Astrocyte (in vitro differentiated cells and primary cell): ENCODE results near the gene RAE1. TPM values are rescaled to one million over a fixed set of nuclear protein-coding genes. Genes with fewer than 3 reads are reported as not detected.

Source experiments
- DNase-seq: peaks from one replicate; pipeline ENCODE4 v3.0.0-alpha.2; 2010; ENCODE audit warnings: low read depth
- FAIRE-seq: peaks from 2 replicates; lab custom pipeline; 2011; peaks lifted over from hg19 to GRCh38; lab: Jason Lieb, UNC
- H2AFZ ChIP-seq: 2 replicates; pipeline ENCODE4 v1.6.0; 2012; ENCODE audit warnings: low read depth, low read length, inconsistent platforms
- H3K27ac ChIP-seq: 2 replicates; pipeline ENCODE4 v1.5.1; 2011; ENCODE audit warnings: low read depth, low read length, inconsistent platforms
- H3K27me3 ChIP-seq: 2 replicates; pipeline ENCODE4 v1.6.0; 2011; ENCODE audit warnings: low read length, inconsistent platforms; ENCODE audit not compliant: insufficient read depth
- H3K36me3 ChIP-seq: 2 replicates; pipeline ENCODE4 v1.5.1; 2011; ENCODE audit warnings: low read length, inconsistent platforms; ENCODE audit not compliant: insufficient read depth
- H3K4me1 ChIP-seq: 2 replicates; pipeline ENCODE4 v1.5.1; 2011; ENCODE audit warnings: low read length, inconsistent platforms; ENCODE audit not compliant: insufficient read depth
- H3K4me2 ChIP-seq: 2 replicates; pipeline ENCODE4 v1.6.0; 2012; ENCODE audit warnings: low read length, inconsistent platforms
- H3K4me3 ChIP-seq: 2 replicates; pipeline ENCODE4 v1.5.1; 2011; ENCODE audit warnings: low read depth, mild to moderate bottlenecking, low read length, inconsistent platforms; ENCODE audit not compliant: insufficient read depth
- H3K79me2 ChIP-seq: 2 replicates; pipeline ENCODE4 v1.6.0; 2012; ENCODE audit warnings: mild to moderate bottlenecking, low read length, inconsistent platforms; ENCODE audit not compliant: insufficient read depth
- H3K9ac ChIP-seq: 2 replicates; pipeline ENCODE4 v1.6.0; 2012; ENCODE audit warnings: mild to moderate bottlenecking, low read length, inconsistent platforms
- H3K9me3 ChIP-seq: 2 replicates; pipeline ENCODE4 v1.5.1; 2012; ENCODE audit warnings: low read depth, mild to moderate bottlenecking, low read length, inconsistent platforms; ENCODE audit not compliant: insufficient read depth
- H4K20me1 ChIP-seq: 2 replicates; pipeline ENCODE4 v1.6.0; 2012; ENCODE audit warnings: low read length, inconsistent platforms; ENCODE audit not compliant: insufficient read depth
- H3K27ac Mint-ChIP-seq: one replicate; pipeline ENCODE4 v1.8.0; 2021; ENCODE audit warnings: mild to moderate bottlenecking, mixed read lengths; ENCODE audit not compliant: unreplicated experiment
- H3K27me3 Mint-ChIP-seq: one replicate; pipeline ENCODE4 v1.8.0; 2021; ENCODE audit warnings: low read depth, mixed read lengths; ENCODE audit not compliant: unreplicated experiment
- H3K36me3 Mint-ChIP-seq: one replicate; pipeline ENCODE4 v1.8.0; 2021; ENCODE audit warnings: low read depth, mixed read lengths; ENCODE audit not compliant: unreplicated experiment
- H3K4me1 Mint-ChIP-seq: one replicate; pipeline ENCODE4 v1.8.0; 2021; ENCODE audit warnings: low read depth, mixed read lengths; ENCODE audit not compliant: unreplicated experiment
- H3K4me3 Mint-ChIP-seq: one replicate; pipeline ENCODE4 v1.8.0; 2021; ENCODE audit warnings: mild to moderate bottlenecking, moderate library complexity, mixed read lengths; ENCODE audit not compliant: unreplicated experiment
- H3K9me3 Mint-ChIP-seq: one replicate; pipeline ENCODE4 v1.8.0; 2021; ENCODE audit warnings: mild to moderate bottlenecking, mixed read lengths; ENCODE audit not compliant: unreplicated experiment
- EZH2 ChIP-seq: IDR thresholded peaks from 2 replicates; pipeline ENCODE4 v1.6.1; 2012; ENCODE audit warnings: mild to moderate bottlenecking, low read length, inconsistent platforms; ENCODE audit not compliant: insufficient read depth
- total RNA-seq: library from RNA; stranded (reverse); gene quantifications from 2 replicates; pipeline ENCODE4 v1.2.1, GENCODE V29; 2021
- TF ChIP-seq, protein P1 (sequence below): IDR thresholded peaks from 2 replicates; pipeline ENCODE4 v1.5.1; 2011; ENCODE audit warnings: low read depth, mild to moderate bottlenecking, inconsistent platforms, low read length, moderate library complexity; ENCODE audit not compliant: insufficient read depth

The RAE1 gene
- total RNA-seq, 1 donor from 2014 or later: 31.1 TPM

DNA sequence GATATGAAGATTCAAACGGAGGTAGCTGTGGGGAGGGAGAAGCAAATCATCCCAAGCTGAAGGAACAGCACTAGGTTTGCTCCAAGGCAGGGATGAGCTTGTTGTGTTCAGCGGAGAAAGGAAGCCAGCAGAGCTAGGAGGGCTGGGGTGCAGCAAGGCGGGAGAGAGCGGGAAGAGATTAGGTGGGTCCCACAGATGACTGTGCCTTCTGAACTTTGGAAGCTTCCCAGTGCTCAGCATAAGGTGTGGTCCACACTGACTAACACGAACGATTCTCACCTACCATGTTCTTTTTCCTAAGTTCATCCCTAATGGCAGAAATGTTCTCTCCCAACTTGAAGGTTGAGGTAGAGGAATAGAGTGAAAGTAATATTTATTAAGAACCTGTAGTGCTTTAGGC lies 1.2 kb downstream of the RAE1 start:
- no peak overlapping the region for H2AFZ ChIP-seq
- H3K36me3 ChIP-seq: peaks cover 25% of the 10 kb centered on the region
- H3K79me2 ChIP-seq: peaks cover 52% of the 10 kb centered on the region
- no peaks in the 10 kb centered on the region for H3K9me3 ChIP-seq
- Mint-ChIP-seq H3K9me3 (no peaks in the 10 kb centered on the region), H3K36me3 (no peaks in the 10 kb centered on the region), H3K27me3 (no peaks in the 10 kb centered on the region), H3K27ac (peak overlapping the region; percentile 22), H3K4me1 (peaks cover 10% of the 10 kb centered on the region), H3K4me3 (peak overlapping the region; percentile 92)
- peaks cover 31% of the 10 kb centered on the region for H4K20me1 ChIP-seq
- TF ChIP-seq, protein P1, sequence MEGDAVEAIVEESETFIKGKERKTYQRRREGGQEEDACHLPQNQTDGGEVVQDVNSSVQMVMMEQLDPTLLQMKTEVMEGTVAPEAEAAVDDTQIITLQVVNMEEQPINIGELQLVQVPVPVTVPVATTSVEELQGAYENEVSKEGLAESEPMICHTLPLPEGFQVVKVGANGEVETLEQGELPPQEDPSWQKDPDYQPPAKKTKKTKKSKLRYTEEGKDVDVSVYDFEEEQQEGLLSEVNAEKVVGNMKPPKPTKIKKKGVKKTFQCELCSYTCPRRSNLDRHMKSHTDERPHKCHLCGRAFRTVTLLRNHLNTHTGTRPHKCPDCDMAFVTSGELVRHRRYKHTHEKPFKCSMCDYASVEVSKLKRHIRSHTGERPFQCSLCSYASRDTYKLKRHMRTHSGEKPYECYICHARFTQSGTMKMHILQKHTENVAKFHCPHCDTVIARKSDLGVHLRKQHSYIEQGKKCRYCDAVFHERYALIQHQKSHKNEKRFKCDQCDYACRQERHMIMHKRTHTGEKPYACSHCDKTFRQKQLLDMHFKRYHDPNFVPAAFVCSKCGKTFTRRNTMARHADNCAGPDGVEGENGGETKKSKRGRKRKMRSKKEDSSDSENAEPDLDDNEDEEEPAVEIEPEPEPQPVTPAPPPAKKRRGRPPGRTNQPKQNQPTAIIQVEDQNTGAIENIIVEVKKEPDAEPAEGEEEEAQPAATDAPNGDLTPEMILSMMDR: no peak
- TF ChIP-seq EZH2: no peak
- FAIRE-seq: no peak
- H3K4me1 ChIP-seq: peaks cover 8% of the 10 kb centered on the region
- no peak overlapping the region for H3K27ac ChIP-seq
- no peak for DNase-seq
- peak overlapping the region; percentile 89 for H3K4me3 ChIP-seq
- peak overlapping the region; percentile 88 for H3K4me2 ChIP-seq
- no peaks in the 10 kb centered on the region for H3K27me3 ChIP-seq
- H3K9ac ChIP-seq: peak overlapping the region; percentile 98

DNA sequence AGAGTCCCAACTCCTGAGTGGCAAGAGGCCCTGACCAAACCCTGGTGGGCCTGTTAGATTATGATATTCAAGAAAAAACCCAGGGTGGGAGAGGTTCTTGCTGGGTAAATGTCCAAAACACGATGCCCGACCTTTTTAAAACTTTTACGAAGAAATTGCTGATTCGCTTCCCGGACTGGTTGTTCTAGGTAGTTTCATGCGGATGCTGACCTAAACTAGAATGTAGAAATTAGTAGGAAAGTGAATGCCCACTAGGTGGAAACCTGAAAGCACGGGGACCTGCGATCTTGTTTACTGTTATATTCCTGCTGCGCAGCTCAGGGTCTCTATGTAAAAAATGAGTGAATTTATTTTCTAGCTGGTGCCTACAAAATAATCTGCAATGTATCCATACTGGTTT lies 2.3 kb downstream of the RAE1 start:
- Histone ChIP-seq H3K27ac (no peak overlapping the region), H3K4me3 (no peak overlapping the region), H3K4me2 (no peak overlapping the region), H3K36me3 (peaks cover 25% of the 10 kb centered on the region), H2AFZ (no peak overlapping the region), H3K9me3 (no peaks in the 10 kb centered on the region), H3K4me1 (peaks cover 8% of the 10 kb centered on the region), H3K9ac (no peak overlapping the region), H4K20me1 (peaks cover 31% of the 10 kb centered on the region), H3K79me2 (peaks cover 52% of the 10 kb centered on the region), H3K27me3 (no peaks in the 10 kb centered on the region)
- Mint-ChIP-seq H3K27me3 (no peaks in the 10 kb centered on the region), H3K27ac (no peak overlapping the region), H3K9me3 (no peaks in the 10 kb centered on the region), H3K36me3 (no peaks in the 10 kb centered on the region), H3K4me1 (peaks cover 10% of the 10 kb centered on the region), H3K4me3 (no peak overlapping the region)
- TF ChIP-seq EZH2: no peak
- TF ChIP-seq, protein P1: no peak
- DNase-seq: no peak
- FAIRE-seq: no peak

DNA sequence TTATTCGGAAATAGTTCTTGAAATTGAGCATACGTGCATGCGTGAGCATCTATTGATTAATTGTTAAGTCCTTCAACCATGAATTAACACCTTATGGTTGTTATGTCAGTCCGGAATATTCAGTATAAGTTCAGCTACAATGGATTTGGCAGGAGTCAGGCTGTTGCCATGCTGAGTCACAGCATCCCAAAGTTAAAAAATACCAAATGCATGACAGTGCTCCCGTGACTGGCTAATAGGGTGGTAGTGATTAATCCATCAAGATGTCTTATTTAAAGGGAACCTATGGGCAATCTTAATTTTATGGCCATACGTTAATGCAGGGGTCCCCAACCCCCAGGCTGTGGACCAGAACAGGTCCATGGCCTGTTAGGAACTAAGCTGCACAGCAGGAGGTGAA lies 10.5 kb downstream of the RAE1 start:
- Histone ChIP-seq H3K4me2 (no peak overlapping the region), H4K20me1 (peaks cover 20% of the 10 kb centered on the region), H3K4me1 (peaks cover 11% of the 10 kb centered on the region), H3K27me3 (no peaks in the 10 kb centered on the region), H3K79me2 (peaks cover 37% of the 10 kb centered on the region), H3K9ac (no peak overlapping the region), H3K9me3 (no peaks in the 10 kb centered on the region), H3K27ac (no peak overlapping the region), H3K4me3 (peak overlapping the region; percentile 2), H2AFZ (no peak overlapping the region), H3K36me3 (peaks cover 34% of the 10 kb centered on the region)
- no peaks in the 10 kb centered on the region for H3K9me3 Mint-ChIP-seq
- no peak for TF ChIP-seq EZH2
- TF ChIP-seq, protein P1: no peak
- H3K27ac Mint-ChIP-seq: peak overlapping the region; percentile 54
- peak; percentile 85 for DNase-seq
- no peaks in the 10 kb centered on the region for H3K4me1 Mint-ChIP-seq
- peak; percentile 78 for FAIRE-seq
- H3K36me3 Mint-ChIP-seq: peaks cover 14% of the 10 kb centered on the region
- H3K4me3 Mint-ChIP-seq: no peak overlapping the region
- no peaks in the 10 kb centered on the region for H3K27me3 Mint-ChIP-seq
